ENCODE results near the gene MYO7B. TPM values are rescaled to one million over a fixed set of nuclear protein-coding genes. Genes with fewer than 3 reads are reported as not detected.
"Not testable (repeated sequence)": the region's sequence is repeated elsewhere in the genome, so short reads cannot be mapped to it uniquely, and the experiment has no call there.

The MYO7B gene
- polyA plus RNA-seq, 4 donors, result 85.6 to 617 (median 462) TPM

DNA sequence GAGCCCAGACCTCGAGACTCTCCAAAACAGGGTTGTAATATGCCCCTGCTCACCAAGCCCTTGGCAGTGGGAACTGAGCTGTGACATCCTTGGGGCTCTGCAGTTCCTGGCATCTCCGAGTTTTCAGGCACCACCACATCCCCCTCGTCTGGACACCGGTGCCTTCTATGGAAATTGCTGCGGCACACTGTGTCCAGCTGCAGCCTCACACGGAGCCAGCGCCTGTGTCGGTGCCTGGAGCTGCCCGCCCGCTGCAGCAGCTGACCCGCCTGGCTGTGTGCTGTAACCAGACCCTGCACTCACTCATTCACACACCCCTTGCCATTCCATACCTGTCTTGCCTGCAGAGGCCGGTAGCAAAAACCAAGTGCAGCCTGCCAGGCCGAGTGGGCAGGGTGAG lies 21.0 kb upstream of the MYO7B start:
- FAIRE-seq (no peak), DNase-seq (no peak)
- Histone ChIP-seq H3K9me3 (ENCODE audit: control insufficient read depth in 2 of 2, insufficient read depth in 1 of 2, low read depth in 1 of 2, low read length in 1 of 2) (no peaks in the 10 kb centered on the region), H3K4me1 (ENCODE audit: control insufficient read depth in 3 of 3, insufficient read depth in 2 of 3, low read depth in 1 of 3, low read length in 2 of 3) (peaks cover 6 to 20% (median 10%) of the 10 kb centered on the region in 3 donors), H3K27me3 (ENCODE audit: control insufficient read depth in 3 of 3, insufficient read depth in 3 of 3, low read length in 3 of 3) (no peaks in the 10 kb centered on the region), H3K36me3 (ENCODE audit: control insufficient read depth in 3 of 3, insufficient read depth in 2 of 3, low read depth in 1 of 3, low read length in 3 of 3) (peaks cover 0 to 35% (median 13%) of the 10 kb centered on the region in 3 donors), H3K4me3 (ENCODE audit: low read depth in 1 of 3, low read length in 3 of 3) (no peak overlapping the region), H3K27ac (ENCODE audit: low read depth in 1 of 3, low read length in 2 of 3) (no peak overlapping the region)
- WGBS, 3 donors, result 91 to 95% (median 95%) methylated on average over 13 of the region's 13 CpGs

DNA sequence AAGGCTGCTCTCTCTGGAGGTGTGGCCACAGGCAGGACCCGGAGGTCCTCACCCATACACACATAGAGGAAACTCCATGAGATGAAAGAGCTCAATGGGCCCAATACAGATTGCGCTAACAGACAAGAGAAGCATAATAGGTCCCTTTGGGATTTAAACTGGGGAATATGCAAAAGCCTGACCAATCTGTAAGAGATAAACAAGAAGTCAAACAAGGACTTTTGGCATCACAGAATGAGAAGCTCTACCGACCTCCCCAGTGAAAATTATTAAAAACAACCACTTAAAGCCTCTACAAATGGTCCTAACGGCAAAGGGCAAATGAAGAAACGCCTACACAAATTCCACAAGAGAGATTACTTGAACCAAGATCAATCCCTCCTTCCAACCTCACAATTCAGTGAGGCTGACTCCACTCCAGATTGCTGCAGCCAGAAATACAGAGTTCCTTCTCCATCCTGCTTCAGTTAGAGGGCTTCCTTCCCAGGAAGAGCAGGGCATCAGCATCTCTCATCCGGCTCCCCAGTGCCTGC lies 20.0 kb upstream of the MYO7B start:
- no peak for DNase-seq
- Histone ChIP-seq H3K27ac (ENCODE audit: low read depth in 1 of 3, low read length in 2 of 3) (peak overlapping the region in 1 of 3 donors; percentile 9), H3K4me3 (ENCODE audit: low read depth in 1 of 3, low read length in 3 of 3) (no peak overlapping the region), H3K9me3 (ENCODE audit: control insufficient read depth in 2 of 2, insufficient read depth in 1 of 2, low read depth in 1 of 2, low read length in 1 of 2) (no peaks in the 10 kb centered on the region), H3K36me3 (ENCODE audit: control insufficient read depth in 3 of 3, insufficient read depth in 2 of 3, low read depth in 1 of 3, low read length in 3 of 3) (peaks cover 4 to 39% (median 16%) of the 10 kb centered on the region in 3 donors), H3K4me1 (ENCODE audit: control insufficient read depth in 3 of 3, insufficient read depth in 2 of 3, low read depth in 1 of 3, low read length in 2 of 3) (peaks cover 6 to 15% (median 8%) of the 10 kb centered on the region in 3 donors), H3K27me3 (ENCODE audit: control insufficient read depth in 3 of 3, insufficient read depth in 3 of 3, low read length in 3 of 3) (no peaks in the 10 kb centered on the region)
- FAIRE-seq, result no peak
- 58 to 70% (median 67%) methylated on average over 6 of the region's 6 CpGs for WGBS, 3 donors

DNA sequence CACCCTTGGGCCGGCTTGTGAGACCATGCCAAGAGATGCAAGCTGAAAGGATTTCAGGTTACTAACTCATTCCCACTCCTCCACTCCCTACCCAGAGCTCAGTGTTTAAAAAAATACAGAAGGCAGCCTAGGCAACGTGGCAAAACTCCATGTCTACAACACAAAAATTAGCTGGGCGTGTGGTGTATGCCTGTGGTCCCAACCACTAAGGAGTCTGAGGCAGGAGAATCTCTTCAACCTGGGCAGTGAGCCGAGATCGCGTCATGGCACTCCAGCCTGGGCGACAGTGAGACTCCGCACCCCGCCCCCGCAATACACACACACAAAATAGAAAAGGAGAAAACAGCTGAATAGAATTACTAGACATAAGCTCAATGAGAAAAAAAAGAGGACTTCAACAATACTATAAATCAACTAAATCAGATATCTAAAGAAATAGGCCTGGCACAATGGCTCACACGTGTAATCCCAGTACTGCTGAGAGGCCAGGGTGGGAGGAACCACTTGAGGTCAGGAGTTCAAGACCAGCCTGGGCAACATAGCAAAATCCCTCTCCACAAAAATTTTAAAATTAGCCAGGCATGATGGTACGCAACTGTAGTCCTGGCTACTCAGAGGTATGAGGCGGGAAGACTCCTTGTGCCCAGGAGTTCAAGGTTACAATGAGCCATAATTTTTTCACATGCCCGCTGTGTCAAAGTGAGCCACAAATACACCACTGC lies 19.3 kb upstream of the MYO7B start:
- Histone ChIP-seq H3K27ac (ENCODE audit: low read depth in 1 of 3, low read length in 2 of 3) (peak overlapping the region in 1 of 3 donors; percentile 29), H3K9me3 (ENCODE audit: control insufficient read depth in 2 of 2, insufficient read depth in 1 of 2, low read depth in 1 of 2, low read length in 1 of 2) (no peaks in the 10 kb centered on the region), H3K27me3 (ENCODE audit: control insufficient read depth in 3 of 3, insufficient read depth in 3 of 3, low read length in 3 of 3) (no peaks in the 10 kb centered on the region), H3K36me3 (ENCODE audit: control insufficient read depth in 3 of 3, insufficient read depth in 2 of 3, low read depth in 1 of 3, low read length in 3 of 3) (peaks cover 4 to 43% (median 16%) of the 10 kb centered on the region in 3 donors), H3K4me3 (ENCODE audit: low read depth in 1 of 3, low read length in 3 of 3) (no peak overlapping the region), H3K4me1 (ENCODE audit: control insufficient read depth in 3 of 3, insufficient read depth in 2 of 3, low read depth in 1 of 3, low read length in 2 of 3) (peaks cover 2 to 8% (median 8%) of the 10 kb centered on the region in 3 donors)
- DNase-seq (no peak), FAIRE-seq (no peak)
- WGBS, 3 donors, result 86 to 91% (median 90%) methylated on average over 14 of the region's 14 CpGs

DNA sequence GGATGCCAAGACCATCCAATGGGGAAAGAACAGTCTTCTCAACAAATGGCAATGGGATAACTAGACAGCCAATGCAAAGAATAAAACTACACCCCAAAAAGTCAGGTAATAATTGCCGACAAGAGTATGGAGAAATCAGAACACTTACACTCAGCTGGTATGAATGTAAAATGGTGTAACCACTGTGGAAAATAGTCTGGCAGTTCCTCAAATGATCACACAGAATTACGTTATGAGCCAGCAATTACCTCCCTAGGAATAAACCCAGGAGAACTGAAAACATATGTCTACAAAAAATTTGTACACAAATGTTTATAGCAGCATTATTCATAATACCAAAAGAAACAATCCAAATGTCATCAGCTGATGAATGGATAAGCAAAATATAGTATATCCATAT lies 18.0 kb upstream of the MYO7B start:
- H3K36me3 ChIP-seq (ENCODE audit: control insufficient read depth in 3 of 3, insufficient read depth in 2 of 3, low read depth in 1 of 3, low read length in 3 of 3), result peaks cover 7 to 43% (median 18%) of the 10 kb centered on the region in 3 donors

DNA sequence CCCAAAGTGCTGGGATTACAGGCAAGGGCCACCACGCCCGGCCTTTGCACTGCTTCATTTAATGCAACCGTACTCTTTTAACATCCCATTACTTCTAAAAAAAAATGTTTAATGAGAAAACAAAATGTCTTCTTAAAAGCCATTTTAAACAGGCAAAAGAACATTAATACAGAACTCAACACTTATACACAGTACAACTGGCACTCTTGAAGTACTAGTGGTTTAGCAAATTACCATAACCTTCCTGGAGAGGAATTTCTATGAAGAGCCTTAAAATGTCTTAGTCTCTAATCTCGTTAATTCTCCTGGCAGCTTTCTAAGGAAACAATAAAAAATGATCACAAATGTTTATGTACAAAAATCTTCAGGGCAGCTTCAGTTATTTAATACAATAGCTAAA lies 15.1 kb upstream of the MYO7B start:
- H3K27me3 ChIP-seq (ENCODE audit: control insufficient read depth in 3 of 3, insufficient read depth in 3 of 3, low read length in 3 of 3), result no peaks in the 10 kb centered on the region
- no peak for DNase-seq
- H3K36me3 ChIP-seq (ENCODE audit: control insufficient read depth in 3 of 3, insufficient read depth in 2 of 3, low read depth in 1 of 3, low read length in 3 of 3), result peaks cover 7 to 33% (median 11%) of the 10 kb centered on the region in 3 donors
- FAIRE-seq, result no peak
- WGBS, 3 donors, result 92 to 94% (median 92%) methylated on average over 4 of the region's 4 CpGs
- H3K27ac ChIP-seq (ENCODE audit: low read depth in 1 of 3, low read length in 2 of 3), result no peak overlapping the region
- H3K4me1 ChIP-seq (ENCODE audit: control insufficient read depth in 3 of 3, insufficient read depth in 2 of 3, low read depth in 1 of 3, low read length in 2 of 3), result peaks cover 0 to 4% (median 3%) of the 10 kb centered on the region in 3 donors
- H3K4me3 ChIP-seq (ENCODE audit: low read depth in 1 of 3, low read length in 3 of 3), result no peak overlapping the region
- H3K9me3 ChIP-seq (ENCODE audit: control insufficient read depth in 2 of 2, insufficient read depth in 1 of 2, low read depth in 1 of 2, low read length in 1 of 2), result no peaks in the 10 kb centered on the region

More for the DNA sequence above, 18.0 kb upstream of the MYO7B start:
- Histone ChIP-seq H3K4me3 (ENCODE audit: low read depth in 1 of 3, low read length in 3 of 3) (no peak overlapping the region), H3K9me3 (ENCODE audit: control insufficient read depth in 2 of 2, insufficient read depth in 1 of 2, low read depth in 1 of 2, low read length in 1 of 2) (no peaks in the 10 kb centered on the region), H3K27ac (ENCODE audit: low read depth in 1 of 3, low read length in 2 of 3) (no peak overlapping the region), H3K4me1 (ENCODE audit: control insufficient read depth in 3 of 3, insufficient read depth in 2 of 3, low read depth in 1 of 3, low read length in 2 of 3) (peaks cover 0 to 3% (median under 1%) of the 10 kb centered on the region in 3 donors), H3K27me3 (ENCODE audit: control insufficient read depth in 3 of 3, insufficient read depth in 3 of 3, low read length in 3 of 3) (no peaks in the 10 kb centered on the region)
- WGBS, 3 donors, result 89 to 96% (median 94%) methylated on average over 2 of the region's 2 CpGs
- FAIRE-seq (no peak), DNase-seq (no peak)

DNA sequence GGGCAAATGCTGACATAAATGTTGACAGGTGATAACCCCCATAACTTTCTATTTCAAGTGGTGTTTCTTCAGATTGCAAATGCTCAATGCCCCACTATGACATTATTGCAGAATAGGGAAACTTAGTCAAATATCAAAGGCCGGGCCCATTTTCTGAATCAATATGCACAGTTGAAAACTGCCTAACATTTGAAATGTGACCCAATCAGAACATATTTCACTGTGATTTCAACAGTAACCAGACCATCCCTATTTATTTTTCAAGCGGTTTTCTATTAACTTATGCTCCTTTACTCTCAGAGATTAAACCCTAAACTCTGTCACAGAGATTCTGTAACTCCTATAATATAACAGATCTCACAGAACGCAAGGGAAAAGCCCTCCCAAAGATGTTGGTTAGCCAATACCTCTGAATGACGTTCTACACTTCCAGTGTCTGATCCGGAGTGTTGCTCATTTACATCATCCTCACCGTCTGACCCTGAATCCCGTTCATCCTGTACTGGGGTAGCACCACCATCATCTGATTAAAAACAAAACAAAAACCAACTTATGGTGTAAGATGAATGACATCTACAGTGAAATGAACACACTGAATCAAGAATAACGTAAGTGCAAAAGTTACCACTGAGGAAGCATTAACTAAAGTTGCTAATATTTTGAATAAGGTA lies 12.1 kb upstream of the MYO7B start:
- H3K27ac ChIP-seq (ENCODE audit: low read depth in 1 of 3, low read length in 2 of 3), result no peak overlapping the region
- WGBS, 3 donors, result 71 to 78% (median 73%) methylated on average over 8 of the region's 8 CpGs

DNA sequence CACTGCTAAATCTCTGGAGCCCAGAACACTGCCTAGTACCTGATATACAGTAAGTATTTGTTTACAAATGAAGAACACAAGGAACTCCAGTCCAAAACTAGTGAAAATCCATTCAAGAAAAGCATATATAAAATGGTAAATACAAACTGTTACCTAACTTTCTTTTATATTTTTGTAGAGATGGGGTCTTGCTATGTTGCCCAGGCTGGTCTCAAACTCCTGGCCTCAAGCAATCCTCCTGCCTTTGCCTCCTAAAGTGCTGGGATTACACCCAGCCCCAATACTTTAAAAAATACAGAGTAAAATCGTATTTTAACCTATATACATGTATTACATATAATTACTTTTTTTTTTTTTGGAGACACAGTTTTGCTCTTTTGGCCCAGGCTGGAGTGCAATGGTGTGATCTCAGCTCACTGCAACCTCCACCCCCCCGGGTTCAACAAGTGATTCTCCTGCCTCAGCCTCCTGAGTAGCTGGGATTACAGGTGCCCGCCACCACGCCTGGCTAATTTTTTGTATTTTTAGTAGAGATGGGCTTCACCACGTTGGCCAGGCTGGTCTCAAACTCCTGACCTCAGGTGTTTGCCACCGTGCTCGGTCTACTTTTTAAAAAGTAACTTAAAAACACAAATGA lies 11.2 kb upstream of the MYO7B start:
- H3K27ac ChIP-seq (ENCODE audit: low read depth in 1 of 3, low read length in 2 of 3); DNase-seq; H3K27me3 ChIP-seq (ENCODE audit: control insufficient read depth in 3 of 3, insufficient read depth in 3 of 3, low read length in 3 of 3); FAIRE-seq; H3K9me3 ChIP-seq (ENCODE audit: control insufficient read depth in 2 of 2, insufficient read depth in 1 of 2, low read depth in 1 of 2, low read length in 1 of 2): not testable (repeated sequence)
- WGBS, 3 donors, result 89 to 93% (median 91%) methylated on average over 7 of the region's 7 CpGs
- Histone ChIP-seq H3K4me3 (ENCODE audit: low read depth in 1 of 3, low read length in 3 of 3) (peak overlapping the region in 1 of 3 donors; percentile 96), H3K36me3 (ENCODE audit: control insufficient read depth in 3 of 3, insufficient read depth in 2 of 3, low read depth in 1 of 3, low read length in 3 of 3) (peaks cover 4 to 14% (median 7%) of the 10 kb centered on the region in 3 donors), H3K4me1 (ENCODE audit: control insufficient read depth in 3 of 3, insufficient read depth in 2 of 3, low read depth in 1 of 3, low read length in 2 of 3) (peaks cover 4 to 19% (median 5%) of the 10 kb centered on the region in 3 donors)

More for the DNA sequence above, 12.1 kb upstream of the MYO7B start:
- Histone ChIP-seq H3K27me3 (ENCODE audit: control insufficient read depth in 3 of 3, insufficient read depth in 3 of 3, low read length in 3 of 3) (no peaks in the 10 kb centered on the region), H3K4me3 (ENCODE audit: low read depth in 1 of 3, low read length in 3 of 3) (no peak overlapping the region), H3K9me3 (ENCODE audit: control insufficient read depth in 2 of 2, insufficient read depth in 1 of 2, low read depth in 1 of 2, low read length in 1 of 2) (no peaks in the 10 kb centered on the region), H3K36me3 (ENCODE audit: control insufficient read depth in 3 of 3, insufficient read depth in 2 of 3, low read depth in 1 of 3, low read length in 3 of 3) (peaks cover 4 to 17% (median 7%) of the 10 kb centered on the region in 3 donors), H3K4me1 (ENCODE audit: control insufficient read depth in 3 of 3, insufficient read depth in 2 of 3, low read depth in 1 of 3, low read length in 2 of 3) (peaks cover 4 to 14% (median 5%) of the 10 kb centered on the region in 3 donors)
- DNase-seq (no peak), FAIRE-seq (no peak)

DNA sequence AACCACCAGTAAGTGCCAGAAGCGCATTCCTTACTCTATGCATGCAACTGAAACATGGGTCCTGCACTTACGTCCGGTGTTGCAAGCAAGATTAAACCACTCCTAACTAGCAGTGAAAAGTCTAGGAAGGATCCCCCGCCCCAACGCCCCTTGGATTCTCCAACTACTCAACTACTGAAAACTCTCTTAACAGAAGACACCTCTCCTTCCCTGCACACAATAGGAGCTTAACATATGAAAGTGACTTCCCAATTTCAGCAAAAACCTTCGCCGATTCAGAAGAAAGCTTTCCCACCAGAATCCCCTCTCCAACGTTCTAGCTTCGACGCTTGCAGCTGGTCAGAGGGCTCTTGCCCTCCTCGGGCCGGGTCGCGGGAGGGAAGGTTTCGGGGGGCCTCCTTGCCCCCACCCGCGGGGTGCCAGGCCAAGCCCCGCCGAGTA lies 9.8 kb upstream of the MYO7B start:
- FAIRE-seq, result no peak
- 0 to 1% (median 0%) methylated on average over 19 of the region's 19 CpGs for WGBS, 3 donors
- peak overlapping the region; percentile 96 to 99 (median 99) for H3K27ac ChIP-seq (ENCODE audit: low read depth in 1 of 3, low read length in 2 of 3)
- no peaks in the 10 kb centered on the region for H3K27me3 ChIP-seq (ENCODE audit: control insufficient read depth in 3 of 3, insufficient read depth in 3 of 3, low read length in 3 of 3)
- H3K4me1 ChIP-seq (ENCODE audit: control insufficient read depth in 3 of 3, insufficient read depth in 2 of 3, low read depth in 1 of 3, low read length in 2 of 3), result peaks cover 4 to 25% (median 5%) of the 10 kb centered on the region in 3 donors
- peak; percentile 40 to 66 for DNase-seq
- peak overlapping the region; percentile 89 to 97 (median 96) for H3K4me3 ChIP-seq (ENCODE audit: low read depth in 1 of 3, low read length in 3 of 3)
- peaks cover 0 to 6% of the 10 kb centered on the region in 2 donors for H3K9me3 ChIP-seq (ENCODE audit: control insufficient read depth in 2 of 2, insufficient read depth in 1 of 2, low read depth in 1 of 2, low read length in 1 of 2)
- peaks cover 2 to 9% (median 3%) of the 10 kb centered on the region in 3 donors for H3K36me3 ChIP-seq (ENCODE audit: control insufficient read depth in 3 of 3, insufficient read depth in 2 of 3, low read depth in 1 of 3, low read length in 3 of 3)

Data from small intestine (tissue), 7 donors.